B cell (primary cell): ENCODE results near the gene SMURF2. TPM values are rescaled to one million over a fixed set of nuclear protein-coding genes. Genes with fewer than 3 reads are reported as not detected.

Experiments
- ATAC-seq: fragments of 200-7000 bp; cut with Tn5 transposase; one replicate; pipeline ENCODE4 v1.10.0; 2021; ENCODE audit warnings: low read depth, mild to moderate bottlenecking, moderate number of reproducible peaks, moderate library complexity
- CTCF ChIA-PET: fragments of 350-600 bp; sonication (Branson Sonifier 250); formaldehyde crosslinking; loops from one replicate; lab custom pipeline; 2021; ENCODE audit warnings: antibody characterized with exemption, inconsistent platforms; lab: Charles Lee
- POLR2A ChIA-PET: fragments of 350-600 bp; sonication (Branson Sonifier 250); formaldehyde crosslinking; loops from one replicate; lab custom pipeline; 2021; ENCODE audit warnings: antibody characterized with exemption; lab: Charles Lee
- DNase-seq: peaks from one replicate; pipeline ENCODE4 v3.0.0; 2013
- H2AFZ ChIP-seq: 2 replicates; pipeline ENCODE4 v1.6.1; 2012; ENCODE audit warnings: mild to moderate bottlenecking, low read depth, low read length; ENCODE audit not compliant: insufficient read depth, poor library complexity, severe bottlenecking
- H3K27ac ChIP-seq, 2 donors: 1 replicate in 1 of 2; 2 replicates in 1 of 2; pipeline ENCODE4 v1.5.1; 2012 to 2013; ENCODE audit warnings: low read length in 2 of 2, mild to moderate bottlenecking in 2 of 2, moderate library complexity in 1 of 2
- H3K27me3 ChIP-seq, 4 experiments: fragments of 200-600 bp in 1 of 4; sonication (generic) in 1 of 4; replicated peaks in 1 of 4; 1 replicate in 2 of 4; 2 replicates in 2 of 4; pipeline versions ENCODE4 v1.6.1 to v1.7.0; 2013 to 2016; ENCODE audit warnings: low read length in 3 of 4, mild to moderate bottlenecking in 2 of 4, mixed read lengths in 1 of 4, moderate library complexity in 1 of 4; ENCODE audit not compliant: insufficient read depth in 4 of 4, control insufficient read depth in 3 of 4; ENCODE audit errors: control extremely low read depth in 1 of 4
- H3K36me3 ChIP-seq, 2 experiments: replicated peaks in 1 of 2; 1 replicate in 1 of 2; 2 replicates in 1 of 2; pipeline versions ENCODE4 v1.6.1 to v1.7.1; 2013; ENCODE audit warnings: low read length in 1 of 2; ENCODE audit not compliant: insufficient read depth in 2 of 2, control insufficient read depth in 1 of 2; ENCODE audit errors: control extremely low read depth in 1 of 2, extremely low read depth in 1 of 2
- H3K4me1 ChIP-seq, 2 donors: fragments of 200-600 bp in 1 of 2; sonication (generic) in 1 of 2; 1 replicate in 1 of 2; 2 replicates in 1 of 2; pipeline versions ENCODE4 v1.5.1 to v1.6.1; 2013 to 2017; ENCODE audit warnings: low read length in 2 of 2; ENCODE audit not compliant: control insufficient read depth in 2 of 2, insufficient read depth in 2 of 2
- H3K4me2 ChIP-seq: replicated peaks from 2 replicates; pipeline ENCODE3; 2012; ENCODE audit warnings: mild to moderate bottlenecking, low read depth, low read length; ENCODE audit not compliant: poor library complexity, severe bottlenecking
- H3K4me3 ChIP-seq, 5 experiments: fragments of 200-600 bp in 1 of 5; sonication (generic) in 1 of 5; 1 replicate in 3 of 5; 2 replicates in 2 of 5; pipeline versions ENCODE4 v1.5.1 to v1.7.0; 2011 to 2016; ENCODE audit warnings: low read length in 4 of 5, mild to moderate bottlenecking in 4 of 5, low read depth in 2 of 5, control low read depth in 1 of 5, moderate library complexity in 1 of 5; ENCODE audit not compliant: insufficient read depth in 1 of 5; ENCODE audit errors: control extremely low read depth in 1 of 5, extremely low read depth in 1 of 5
- H3K79me2 ChIP-seq: fragments of 200-600 bp; sonication (generic); one replicate; pipeline ENCODE4 v1.6.0; 2016; ENCODE audit warnings: low read length; ENCODE audit not compliant: control insufficient read depth, insufficient read depth
- H3K9ac ChIP-seq: fragments of 200-600 bp; sonication (generic); 2 replicates; pipeline ENCODE4 v1.6.1; 2017; ENCODE audit warnings: mild to moderate bottlenecking, low read length, moderate library complexity
- H3K9me3 ChIP-seq, 3 donors: one replicate each; pipeline versions ENCODE4 v1.6.1 to v1.7.1; 2013; ENCODE audit warnings: low read length in 2 of 3; ENCODE audit not compliant: control insufficient read depth in 2 of 3, insufficient read depth in 1 of 3; ENCODE audit errors: control extremely low read depth in 1 of 3
- H4K20me1 ChIP-seq: 2 replicates; pipeline ENCODE4 v1.6.0; 2012; ENCODE audit warnings: mild to moderate bottlenecking, low read length; ENCODE audit not compliant: insufficient read depth, control insufficient read depth, poor library complexity, severe bottlenecking
- H3K27ac Mint-ChIP-seq: one replicate; pipeline ENCODE4 v1.8.0; 2021; ENCODE audit warnings: mixed read lengths
- H3K27me3 Mint-ChIP-seq: one replicate; pipeline ENCODE4 v1.8.0; 2021; ENCODE audit warnings: mixed read lengths
- H3K4me1 Mint-ChIP-seq: one replicate; pipeline ENCODE4 v1.8.0; 2021; ENCODE audit warnings: mixed read lengths
- H3K4me3 Mint-ChIP-seq: one replicate; pipeline ENCODE4 v1.8.0; 2021; ENCODE audit warnings: mixed read lengths
- H3K9me3 Mint-ChIP-seq: one replicate; pipeline ENCODE4 v1.8.0; 2022; ENCODE audit warnings: mixed read lengths; ENCODE audit not compliant: insufficient read depth
- EZH2 ChIP-seq: IDR thresholded peaks from 2 replicates; pipeline ENCODE4 v1.6.1; 2012; ENCODE audit warnings: borderline replicate concordance, low read depth, mild to moderate bottlenecking, moderate library complexity, low read length; ENCODE audit not compliant: insufficient read depth, poor library complexity, severe bottlenecking
- WGBS: methylation state at CpG from one replicate; pipeline ENCODE4 v1.1.5; 2013; ENCODE audit warnings: missing lambda C conversion rate; ENCODE audit not compliant: insufficient coverage; 5-methylcytosine and 5-hydroxymethylcytosine counted together
- intact Hi-C: fragments of 100-400 bp; cut with micrococcal nuclease; formaldehyde crosslinking; loops from one replicate; pipeline ENCODE4 v1.10.0; 2022
- polyA plus RNA-seq: library from polyadenylated mRNA; depleted of rRNA; stranded (reverse); fragments of >200 nt; gene quantifications from 2 replicates; pipeline ENCODE4 v1.2.3, GENCODE V29; 2012
- total RNA-seq, 2 donors: library from RNA; stranded (reverse); fragments of 120-200 nt in 1 of 2; gene quantifications; 1 replicate in 1 of 2; 2 replicates in 1 of 2; pipeline versions ENCODE4 v1.2.3 to v1.2.4, GENCODE V29; 2013 to 2022
- TF ChIP-seq, protein P1 (sequence below): fragments of 200-600 bp; IDR thresholded peaks from one replicate; pipeline ENCODE4 v1.8.0; 2022; ENCODE audit warnings: antibody characterized with exemption, mild to moderate bottlenecking

The SMURF2 gene
- total and polyA plus RNA-seq, 2 donors (not counting 1 experiment from before 2014, with no cell fraction given) = 9.2 to 32.8 TPM

DNA sequence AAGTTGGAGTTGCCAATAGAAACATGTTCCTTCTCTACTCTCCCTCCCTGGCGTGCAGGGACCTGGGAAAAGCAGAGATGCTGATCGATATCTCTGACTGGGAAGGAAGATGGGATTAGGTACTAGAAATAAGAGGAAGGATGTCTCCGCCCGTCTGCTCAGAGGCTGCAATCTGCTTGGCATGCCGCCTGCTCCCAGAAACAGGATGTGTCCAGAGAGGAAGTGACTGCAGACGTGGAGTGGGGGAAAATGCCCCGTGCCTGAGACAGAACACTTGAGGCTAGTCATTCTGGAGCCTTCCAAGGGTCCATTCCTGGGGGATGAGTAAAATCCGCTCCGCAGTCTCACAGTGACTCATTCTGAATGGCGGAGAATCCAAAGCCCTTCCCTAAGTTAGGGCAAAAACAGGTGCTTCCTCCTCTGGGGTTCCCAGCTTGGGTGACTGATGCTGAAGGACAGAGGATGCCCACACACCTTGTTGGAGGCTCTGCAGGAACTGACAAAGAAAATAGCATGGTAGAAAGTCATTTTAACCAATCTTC is 45.0 kb upstream of the SMURF2 start:
- Histone ChIP-seq H3K36me3 (no peaks in the 10 kb centered on the region), H3K27me3 (peaks cover 0 to 3% (median 0%) of the 10 kb centered on the region in 4 experiments), H3K4me2 (no peak overlapping the region), H3K4me3 (no peak overlapping the region), H3K79me2 (no peaks in the 10 kb centered on the region), H4K20me1 (no peaks in the 10 kb centered on the region), H3K27ac (no peak overlapping the region), H2AFZ (no peak overlapping the region), H3K4me1 (peaks cover 16 to 21% of the 10 kb centered on the region in 2 donors), H3K9ac (no peak overlapping the region), H3K9me3 (no peaks in the 10 kb centered on the region)
- ATAC-seq (no peak), DNase-seq (no peak)
- Mint-ChIP-seq H3K4me3 (no peak overlapping the region), H3K27ac (no peak overlapping the region), H3K4me1 (peaks cover 16% of the 10 kb centered on the region), H3K9me3 (no peaks in the 10 kb centered on the region), H3K27me3 (peaks cover 7% of the 10 kb centered on the region)
- TF ChIP-seq, protein P1, sequence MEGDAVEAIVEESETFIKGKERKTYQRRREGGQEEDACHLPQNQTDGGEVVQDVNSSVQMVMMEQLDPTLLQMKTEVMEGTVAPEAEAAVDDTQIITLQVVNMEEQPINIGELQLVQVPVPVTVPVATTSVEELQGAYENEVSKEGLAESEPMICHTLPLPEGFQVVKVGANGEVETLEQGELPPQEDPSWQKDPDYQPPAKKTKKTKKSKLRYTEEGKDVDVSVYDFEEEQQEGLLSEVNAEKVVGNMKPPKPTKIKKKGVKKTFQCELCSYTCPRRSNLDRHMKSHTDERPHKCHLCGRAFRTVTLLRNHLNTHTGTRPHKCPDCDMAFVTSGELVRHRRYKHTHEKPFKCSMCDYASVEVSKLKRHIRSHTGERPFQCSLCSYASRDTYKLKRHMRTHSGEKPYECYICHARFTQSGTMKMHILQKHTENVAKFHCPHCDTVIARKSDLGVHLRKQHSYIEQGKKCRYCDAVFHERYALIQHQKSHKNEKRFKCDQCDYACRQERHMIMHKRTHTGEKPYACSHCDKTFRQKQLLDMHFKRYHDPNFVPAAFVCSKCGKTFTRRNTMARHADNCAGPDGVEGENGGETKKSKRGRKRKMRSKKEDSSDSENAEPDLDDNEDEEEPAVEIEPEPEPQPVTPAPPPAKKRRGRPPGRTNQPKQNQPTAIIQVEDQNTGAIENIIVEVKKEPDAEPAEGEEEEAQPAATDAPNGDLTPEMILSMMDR = no peak
- no peak for TF ChIP-seq EZH2
- intact Hi-C loops = no loop called here
- ChIA-PET CTCF (interaction anchor here (0.6 kb wide), 1 partner anchor 315 kb away, joined by 3 read pairs; no protein-coding TSS in a partner anchor), POLR2A (no interaction called here)
- WGBS = 40% methylated on average over 6 of the region's 10 CpGs

DNA sequence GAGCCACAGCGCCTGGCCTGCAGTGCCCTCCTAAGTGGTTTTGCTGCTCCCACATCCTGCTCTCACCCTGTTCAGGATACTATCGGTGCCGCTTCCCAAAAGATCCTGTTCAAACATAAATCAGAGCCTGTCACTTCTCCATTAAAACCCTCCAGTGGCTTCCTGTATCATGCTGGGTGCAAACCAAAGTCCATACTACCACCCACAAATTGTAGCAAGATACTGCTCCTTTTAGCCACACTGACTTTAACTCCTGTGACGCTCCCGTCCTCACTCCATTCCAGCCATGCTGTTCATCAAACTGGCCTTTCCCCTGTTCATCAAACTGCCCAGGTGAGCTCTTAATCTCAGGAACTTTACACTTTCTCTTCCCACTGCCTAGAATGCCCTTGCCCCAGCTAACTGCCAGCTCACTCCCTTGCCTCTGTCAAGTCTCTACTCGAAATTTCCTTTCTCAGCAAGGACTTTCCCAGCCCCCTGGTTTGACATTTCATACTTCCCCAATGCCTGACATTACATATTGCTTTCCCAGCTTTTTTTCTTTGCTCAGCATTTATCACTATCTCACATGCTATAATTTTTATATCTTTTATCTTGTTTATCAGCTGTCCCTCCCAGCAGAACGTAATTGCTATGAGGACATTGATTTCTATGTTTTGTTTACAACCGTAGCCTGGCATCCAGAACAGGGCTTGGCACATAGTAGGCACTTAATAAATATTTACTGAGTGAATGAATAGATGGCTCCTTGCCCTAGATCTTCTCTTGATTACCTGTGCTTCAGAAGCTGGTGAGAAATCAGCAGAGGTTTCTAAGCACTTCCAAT is 44.3 kb upstream of the SMURF2 start:
- no peaks in the 10 kb centered on the region for H3K9me3 Mint-ChIP-seq
- Histone ChIP-seq H3K9me3 (no peaks in the 10 kb centered on the region), H4K20me1 (no peaks in the 10 kb centered on the region), H3K4me1 (peaks cover 13 to 15% of the 10 kb centered on the region in 2 donors), H3K27ac (no peak overlapping the region), H3K9ac (no peak overlapping the region), H2AFZ (no peak overlapping the region), H3K4me2 (no peak overlapping the region), H3K36me3 (no peaks in the 10 kb centered on the region), H3K4me3 (no peak overlapping the region), H3K27me3 (peaks cover 0 to 3% (median 0%) of the 10 kb centered on the region in 4 experiments), H3K79me2 (no peaks in the 10 kb centered on the region)
- 74% methylated on average over 6 of the region's 8 CpGs for WGBS
- CTCF ChIA-PET = no interaction called here
- POLR2A ChIA-PET = interaction anchor here (0.5 kb wide), 1 partner anchor 11 kb away, joined by 5 read pairs; no protein-coding TSS in a partner anchor
- intact Hi-C loops = no loop called here
- DNase-seq = no peak
- no peak for ATAC-seq
- no peak for TF ChIP-seq EZH2
- TF ChIP-seq, protein P1 = no peak
- no peak overlapping the region for H3K4me3 Mint-ChIP-seq
- peaks cover 16% of the 10 kb centered on the region for H3K4me1 Mint-ChIP-seq
- no peak overlapping the region for H3K27ac Mint-ChIP-seq
- H3K27me3 Mint-ChIP-seq = peaks cover 7% of the 10 kb centered on the region
